AG04450 (cell line): Measurements from ENCODE around the gene NHLH1. TPM values are rescaled to one million over a fixed set of nuclear protein-coding genes. Genes with fewer than 3 reads are reported as not detected.

Source experiments
- CTCF ChIA-PET: fragments of 300-600, 350-600 bp; formaldehyde crosslinking; extraction: SDS; loops from one replicate; lab custom pipeline; 2022; ENCODE audit warnings: antibody characterized with exemption, inconsistent platforms; lab: Charles Lee
- POLR2A ChIA-PET: fragments of 350-600 bp; formaldehyde crosslinking; extraction: SDS; loops from one replicate; lab custom pipeline; 2021; ENCODE audit warnings: antibody characterized with exemption, inconsistent platforms; lab: Yijun Ruan, JAX
- DNase-seq: peaks from one replicate; pipeline ENCODE4 v3.0.0-alpha.2; 2011; ENCODE audit warnings: low read depth, low spot score
- H3K27ac ChIP-seq: one replicate; pipeline ENCODE4 v1.5.1; 2012; ENCODE audit warnings: low read depth, low read length, control low read depth
- H3K27me3 ChIP-seq: one replicate; pipeline ENCODE4 v1.6.0; 2012; ENCODE audit warnings: low read length; ENCODE audit not compliant: control insufficient read depth, insufficient read depth
- H3K4me3 ChIP-seq: 2 replicates; pipeline ENCODE4 v1.5.1; 2011; ENCODE audit warnings: mild to moderate bottlenecking, low read depth, low read length, control low read depth
- H3K9me3 ChIP-seq: 2 replicates; pipeline ENCODE4 v1.5.1; 2012; ENCODE audit warnings: low read length; ENCODE audit not compliant: control insufficient read depth, insufficient read depth
- CTCF ChIP-seq: IDR thresholded peaks from 2 replicates; pipeline ENCODE4 v1.5.1; 2011; ENCODE audit warnings: low read depth, low read length, control low read depth, inconsistent platforms
- polyA plus RNA-seq: library from polyadenylated mRNA; depleted of rRNA; stranded (reverse); fragments of >200 nt; gene quantifications from 2 replicates; pipeline ENCODE4 v1.2.3, GENCODE V29; 2011

NHLH1 gene
- polyA plus RNA-seq, 1 experiment, result 0.35 TPM

GRCh38 chr1:160340866-160341265 lies 26.0 kb upstream of the NHLH1 start:
- ChIA-PET POLR2A (no interaction called here), CTCF (interaction anchor here (1.0 kb wide), 1 partner anchor 148 kb away, joined by 3 read pairs; no protein-coding TSS in a partner anchor)

GRCh38 chr1:160342526-160342925 lies 24.3 kb upstream of the NHLH1 start:
- H3K27ac ChIP-seq, result peak overlapping the region; percentile 92
- no peaks in the 10 kb centered on the region for H3K27me3 ChIP-seq
- CTCF ChIA-PET, result no interaction called here
- peak overlapping the region; percentile 77 for H3K4me3 ChIP-seq
- DNase-seq, result no peak
- POLR2A ChIA-PET, result interaction anchor here (0.6 kb wide), 1 partner anchor 34 kb away, joined by 3 read pairs; no protein-coding TSS in a partner anchor
- H3K9me3 ChIP-seq, result no peaks in the 10 kb centered on the region
- TF ChIP-seq CTCF, result no peak

More at GRCh38 chr1:160340866-160341265, 26.0 kb upstream of the NHLH1 start:
- H3K9me3 ChIP-seq, result no peaks in the 10 kb centered on the region
- H3K27me3 ChIP-seq, result no peaks in the 10 kb centered on the region
- TF ChIP-seq CTCF, result no peak
- peak overlapping the region; percentile 77 for H3K4me3 ChIP-seq
- no peak for DNase-seq
- H3K27ac ChIP-seq, result no peak overlapping the region

- 0 out of 2 replicates have a peak, but pooled peaks have one; percentile 3 for TF ChIP-seq CTCF
- Histone ChIP-seq H3K27me3 (no peaks in the 10 kb centered on the region), H3K4me3 (peak within 1 kb of the TSS; percentile 77), H3K9me3 (no peaks in the 10 kb centered on the region), H3K27ac (peak within 1 kb of the TSS; percentile 92)
- ChIA-PET CTCF (interaction anchor here (1.0 to 4.0 kb wide), 3 partner anchors 11 to 91 kb away, joined by 3 to 23 read pairs (median 4); no protein-coding TSS in a partner anchor), POLR2A (no interaction called here)
- peak; percentile 90 for DNase-seq
These were observed 23.7 kb upstream of the NHLH1 start, which contains the start of the genes COPA and NCSTN for GRCh38 chr1:160342953-160343869. TSS of gene COPA (minus strand) at chr1:160343250. CDS start at chr1:160343170, 80 bp downstream. TSS of gene NCSTN (plus strand) at chr1:160343383. CDS start at chr1:160343397, 14 bp downstream.

GRCh38 chr1:160344241-160344640 lies 22.6 kb upstream of the NHLH1 start:
- no peaks in the 10 kb centered on the region for H3K27me3 ChIP-seq
- no peak for TF ChIP-seq CTCF
- H3K27ac ChIP-seq, result no peak overlapping the region
- no peaks in the 10 kb centered on the region for H3K9me3 ChIP-seq
- DNase-seq, result no peak
- H3K4me3 ChIP-seq, result peak overlapping the region; percentile 77
- ChIA-PET POLR2A (no interaction called here), CTCF (interaction anchor here (0.5 to 4.0 kb wide), 2 partner anchors 10 to 26 kb away, joined by 5 to 23 read pairs; no protein-coding TSS in a partner anchor)

GRCh38 chr1:160344936-160345335 lies 21.9 kb upstream of the NHLH1 start:
- POLR2A ChIA-PET, result no interaction called here
- H3K27me3 ChIP-seq, result no peaks in the 10 kb centered on the region
- H3K4me3 ChIP-seq, result no peak overlapping the region

More at GRCh38 chr1:160344936-160345335, 21.9 kb upstream of the NHLH1 start:
- Histone ChIP-seq H3K27ac (no peak overlapping the region), H3K9me3 (no peaks in the 10 kb centered on the region)
- no peak for TF ChIP-seq CTCF
- no peak for DNase-seq
- CTCF ChIA-PET, result interaction anchor here (0.5 to 4.0 kb wide), 2 partner anchors 9 to 27 kb away, joined by 5 to 23 read pairs; no protein-coding TSS in a partner anchor
